Stimulated activated CD4-positive, alpha-beta T cell treated with anti-CD3 and anti-CD28 coated beads, Interleukin-12 subunit alpha, Interleukin-12 subunit beta, amount 100 ng/mL, for 24 hours (primary cell): ENCODE results near the gene ZNF232.
"Not testable (repeated sequence)": the region's sequence is repeated elsewhere in the genome, so short reads cannot be mapped to it uniquely, and the experiment has no call there.

Source experiments
- DNase-seq, 2 experiments: peaks; one replicate each; pipeline ENCODE4 v3.0.0-alpha.2; 2020; ENCODE audit warnings: low read depth in 2 of 2

Gene ZNF232

DNA sequence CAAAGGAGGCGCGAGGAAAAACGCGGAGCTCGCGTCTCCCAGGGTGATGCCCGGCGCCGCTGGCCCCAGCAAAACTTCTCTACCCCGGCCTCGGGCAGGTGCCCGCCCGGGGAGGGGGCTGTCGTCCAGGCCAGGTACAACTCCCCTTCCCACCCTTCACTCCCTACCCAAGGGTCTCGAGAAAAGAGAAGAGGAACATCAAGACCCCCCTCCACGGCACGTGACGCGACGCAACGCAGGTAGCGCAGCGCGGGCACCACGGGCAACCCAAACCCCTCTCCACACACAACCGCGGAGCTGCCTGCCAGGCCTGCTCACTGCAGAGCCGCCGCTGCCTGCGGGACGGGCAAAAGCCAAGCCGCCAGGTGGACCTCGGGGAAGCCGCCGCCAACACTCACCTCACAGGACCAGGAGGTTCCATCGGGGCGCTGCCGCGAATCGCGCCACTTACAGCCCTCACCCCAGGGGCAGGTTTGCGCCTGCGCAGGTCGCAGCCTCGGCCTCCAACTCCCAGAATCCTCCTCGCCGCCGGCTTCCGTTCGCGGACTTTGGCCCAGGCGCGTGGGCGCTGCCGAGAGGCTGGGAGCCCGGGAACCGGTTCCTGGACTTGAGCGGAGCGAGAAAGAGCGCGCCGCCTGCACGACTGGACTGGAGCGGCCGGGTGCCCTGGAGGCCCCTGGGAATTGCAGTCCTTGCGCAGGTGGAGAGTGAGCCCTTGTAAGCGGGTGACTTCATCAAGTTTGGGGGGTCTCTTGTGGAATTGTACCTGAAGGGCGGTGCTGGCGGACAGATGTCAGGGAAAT, at the start of gene ZNF232:
TSS of gene ZNF232 (minus strand) at position 477 of the 803 bp plus-strand sequence. CDS start at position 421, 56 bp downstream.
- DNase-seq, result peak; percentile 80 to 92

DNA sequence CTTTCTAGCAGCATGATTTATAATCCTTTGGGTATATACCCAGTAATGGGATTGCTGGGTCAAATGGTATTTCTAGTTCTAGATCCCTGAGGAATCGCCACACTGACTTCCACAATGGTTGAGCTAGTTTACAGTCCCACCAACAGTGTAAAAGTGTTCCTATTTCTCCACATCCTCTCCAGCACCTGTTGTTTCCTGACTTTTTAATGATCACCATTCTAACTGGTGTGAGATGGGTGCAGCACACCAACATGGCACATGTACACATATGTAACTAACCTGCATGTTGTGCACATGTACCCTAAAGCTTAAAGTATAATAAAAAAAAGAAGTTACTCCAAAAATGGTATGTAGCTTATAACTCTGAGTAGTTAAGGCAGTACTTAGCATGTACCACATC, 49.0 kb upstream of the ZNF232 start:
- not testable (repeated sequence) for DNase-seq

DNA sequence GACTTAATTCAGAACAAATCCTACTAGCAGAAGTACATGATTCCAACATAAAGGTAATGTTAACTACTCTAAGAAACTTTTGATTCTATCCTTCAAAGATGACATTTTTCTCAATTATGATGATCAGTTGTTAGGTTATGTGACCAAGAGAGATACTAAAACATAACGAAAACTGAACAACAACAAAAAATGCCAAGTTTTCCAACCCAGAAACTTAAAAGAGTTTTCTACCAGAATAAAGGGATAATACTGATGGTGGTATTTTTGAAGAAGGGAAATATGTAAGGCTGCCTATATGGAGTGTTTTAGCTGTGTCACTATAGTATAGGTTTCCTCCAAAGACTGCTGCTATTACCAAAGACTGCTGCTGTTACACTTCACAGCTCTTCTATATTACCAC, 34.4 kb upstream of the ZNF232 start:
- not testable (repeated sequence) for DNase-seq

DNA sequence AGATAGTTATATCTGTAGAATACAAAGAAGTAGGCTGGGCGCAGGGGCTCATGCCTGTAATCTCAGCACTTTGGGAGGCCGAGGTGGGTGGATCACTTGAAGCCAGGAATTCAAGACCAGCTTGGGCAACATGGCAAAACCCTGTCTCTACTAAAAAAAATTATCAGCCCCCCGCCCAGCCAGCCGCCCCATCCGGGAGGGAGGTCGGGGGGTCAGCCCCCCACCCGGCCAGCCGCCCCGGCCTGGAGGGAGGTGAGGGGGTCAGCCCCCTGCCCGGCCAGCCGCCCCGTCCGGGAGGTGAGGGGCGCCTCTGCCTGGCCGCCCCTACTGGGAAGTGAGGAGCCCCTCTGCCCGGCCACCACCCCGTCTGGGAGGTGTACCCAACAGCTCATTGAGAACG, 31.2 kb upstream of the ZNF232 start:
- not testable (repeated sequence) for DNase-seq

DNA sequence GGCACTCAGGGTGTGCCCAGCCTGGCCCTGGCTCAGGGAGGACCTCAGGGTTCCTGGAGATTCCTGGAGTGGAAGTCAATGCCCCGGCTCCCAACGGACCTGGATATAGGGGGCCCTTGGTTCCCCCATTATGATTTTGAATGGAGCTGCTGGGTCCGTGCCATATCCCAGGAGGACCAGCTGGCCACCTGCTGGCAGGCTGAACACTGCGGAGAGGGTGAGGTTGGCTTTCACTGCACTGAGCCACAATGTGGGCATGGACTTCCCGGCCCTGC, 27.7 kb upstream of the ZNF232 start:
- no peak for DNase-seq

DNA sequence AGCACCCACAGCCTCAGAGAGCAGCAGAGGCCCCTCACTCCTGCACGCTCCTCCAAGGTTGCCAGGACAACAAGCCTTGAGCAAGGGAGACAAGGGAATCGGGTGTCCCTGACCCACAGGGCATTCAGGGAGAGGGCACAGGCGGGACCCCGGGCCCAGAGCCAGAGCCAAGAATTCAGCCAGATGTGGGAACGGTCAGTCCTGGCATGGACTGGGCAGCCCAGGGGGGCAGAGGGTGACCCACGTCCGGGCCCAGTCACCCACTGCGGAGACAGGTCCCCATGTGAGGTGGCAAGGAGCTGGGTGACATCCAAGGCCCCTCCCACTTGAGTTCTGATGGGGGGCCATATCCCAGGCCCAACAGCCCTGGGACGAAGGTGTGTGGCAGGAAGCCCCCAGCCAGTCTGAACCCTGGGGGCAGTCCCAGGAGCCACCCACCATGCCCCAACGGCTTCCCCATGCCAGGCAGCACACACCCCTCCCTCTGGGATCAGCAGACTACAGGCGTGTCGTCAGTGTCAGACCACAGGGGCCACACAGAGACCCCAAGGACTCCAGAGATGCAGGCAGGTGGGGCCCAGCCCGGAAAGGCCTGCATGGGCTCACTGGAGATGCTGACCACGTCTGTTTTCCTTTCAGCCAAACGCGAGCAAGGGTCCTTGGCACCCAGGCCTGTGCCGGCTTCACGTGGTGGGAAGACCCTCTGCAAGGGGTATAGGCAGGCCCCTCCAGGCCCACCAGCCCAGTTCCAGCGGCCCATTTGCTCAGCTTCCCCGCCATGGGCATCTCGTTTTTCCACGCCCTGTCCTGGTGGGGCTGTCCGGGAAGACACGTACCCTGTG, 27.2 kb upstream of the ZNF232 start:
- no peak for DNase-seq

DNA sequence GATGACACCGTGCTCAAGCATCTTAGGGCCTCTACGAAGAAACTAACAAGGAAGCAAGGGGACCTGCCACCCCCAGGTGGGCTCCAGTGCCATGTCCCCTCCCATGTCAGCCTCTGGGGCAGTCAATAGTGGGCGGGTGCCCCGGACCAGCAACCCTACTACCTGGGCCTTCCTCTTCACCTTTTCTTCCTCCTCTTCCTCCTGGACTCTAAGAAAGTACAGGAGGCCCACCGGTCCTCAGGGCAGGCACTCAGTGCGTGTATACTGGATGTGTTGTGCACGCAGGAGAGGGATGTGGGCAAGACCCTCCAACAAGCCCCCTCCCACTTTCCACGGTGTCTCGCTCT, 26.5 kb upstream of the ZNF232 start:
- not testable (repeated sequence) for DNase-seq

DNA sequence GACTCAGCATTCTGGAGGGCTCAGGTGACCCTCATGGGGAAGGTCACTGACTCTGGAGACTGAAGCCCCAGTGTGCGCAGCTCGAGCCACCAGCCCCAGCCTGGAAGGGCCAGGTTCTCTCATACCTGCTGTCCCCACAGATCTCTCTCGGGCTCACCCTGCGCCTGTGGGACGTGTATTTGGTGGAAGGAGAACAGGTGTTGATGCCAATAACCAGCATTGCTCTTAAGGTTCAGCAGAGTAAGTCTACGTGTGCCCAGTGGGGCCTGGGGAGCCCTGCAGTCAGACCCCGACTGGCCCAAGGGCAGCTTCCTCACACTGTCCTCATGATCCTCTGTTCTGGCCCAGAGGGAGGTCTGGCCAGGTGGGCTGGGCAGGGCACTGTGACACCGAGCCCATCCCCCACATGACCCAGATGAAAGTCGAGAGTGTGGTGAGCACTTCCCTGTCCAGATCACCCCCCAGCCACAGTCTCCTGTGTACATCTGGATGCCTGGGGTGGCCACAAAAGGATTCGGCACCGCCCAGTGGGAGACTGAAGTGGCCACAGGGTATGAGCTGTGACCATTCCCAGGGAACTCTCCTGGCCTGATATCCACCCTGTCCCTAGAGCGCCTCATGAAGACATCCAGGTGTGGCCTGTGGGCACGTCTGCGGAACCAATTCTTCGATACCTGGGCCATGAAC, 26.0 kb upstream of the ZNF232 start:
- DNase-seq, result not testable (repeated sequence)

DNA sequence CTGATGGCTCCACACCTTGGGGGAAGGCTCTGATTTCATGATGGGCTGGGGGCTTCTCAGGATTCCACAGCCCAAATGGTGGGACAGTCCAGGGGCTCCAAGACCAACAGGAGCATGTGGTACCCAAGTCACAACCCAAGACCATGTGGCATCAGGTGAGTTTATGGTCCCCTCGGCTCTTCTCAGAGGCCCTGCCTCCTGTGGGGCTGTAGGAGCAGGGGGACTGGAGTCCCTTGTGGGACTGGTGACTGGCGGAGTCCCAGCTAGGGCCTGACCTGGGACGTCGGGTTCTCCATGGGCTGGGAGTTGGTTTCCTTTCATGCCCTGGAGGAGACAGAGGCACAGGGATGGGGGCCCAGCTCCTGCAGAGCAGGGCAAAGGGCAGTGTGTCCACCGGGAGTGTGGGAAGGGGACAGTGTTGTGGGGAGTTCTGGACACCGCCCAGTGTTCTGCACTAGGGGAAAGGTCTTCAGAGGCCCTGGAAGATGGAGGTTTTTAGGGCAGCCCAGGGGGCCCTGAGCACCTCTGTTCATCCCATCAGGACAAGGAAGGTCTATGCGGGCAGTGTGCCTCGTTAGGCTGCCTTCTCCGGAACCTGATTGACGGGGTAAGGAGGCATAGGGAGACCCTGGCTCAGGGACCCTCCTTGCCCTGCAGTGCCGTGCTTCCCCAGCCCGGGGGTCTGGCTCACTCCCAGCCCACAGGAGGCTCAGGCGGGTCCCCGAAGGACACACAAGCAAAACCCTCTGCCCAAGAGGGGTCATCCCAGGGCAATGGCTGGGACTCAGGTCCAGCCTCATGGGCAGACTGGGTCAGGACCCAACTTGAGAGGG, 25.1 kb upstream of the ZNF232 start:
- DNase-seq, result not testable (repeated sequence)

DNA sequence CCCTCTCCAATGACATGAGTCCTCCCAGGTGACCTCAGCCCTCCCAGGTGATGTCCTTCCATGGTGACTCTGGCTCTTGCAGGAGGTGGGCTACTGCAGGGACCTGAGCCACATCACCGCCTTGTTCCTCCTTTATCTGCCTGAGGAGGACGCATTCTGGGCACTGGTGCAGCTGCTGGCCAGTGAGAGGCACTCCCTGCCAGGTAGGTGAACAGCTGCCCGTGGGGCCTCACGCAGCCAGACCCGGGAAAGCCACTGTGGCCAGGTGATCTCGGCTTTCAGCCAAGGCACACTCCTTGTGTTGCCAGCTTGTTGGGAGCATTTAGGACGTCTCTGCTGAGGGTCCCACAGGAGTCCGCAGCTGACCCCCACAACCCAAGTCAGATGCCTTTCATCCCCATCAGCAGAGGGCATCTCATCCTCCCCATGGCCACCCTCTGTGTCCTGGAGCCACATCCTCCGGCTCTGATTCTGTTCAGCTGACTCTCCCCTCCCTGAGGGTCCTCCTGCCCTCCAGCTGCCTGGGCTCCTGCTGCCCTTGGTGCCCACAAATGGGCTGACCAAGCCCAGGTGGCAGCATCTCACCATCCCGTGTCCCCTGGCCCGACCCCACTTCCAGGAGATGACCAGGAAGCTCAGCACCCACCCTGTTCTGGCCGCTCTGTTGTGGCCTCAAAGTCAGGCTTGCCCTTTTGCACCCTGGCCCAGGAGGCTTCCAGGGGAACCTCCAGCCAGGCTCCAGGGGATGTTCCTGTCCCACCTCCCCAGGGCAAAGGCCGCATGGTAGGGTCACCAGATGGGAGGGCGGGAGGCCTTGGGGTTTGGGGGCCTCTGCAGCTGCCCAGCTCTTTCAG, 24.3 kb upstream of the ZNF232 start:
- no peak for DNase-seq

DNA sequence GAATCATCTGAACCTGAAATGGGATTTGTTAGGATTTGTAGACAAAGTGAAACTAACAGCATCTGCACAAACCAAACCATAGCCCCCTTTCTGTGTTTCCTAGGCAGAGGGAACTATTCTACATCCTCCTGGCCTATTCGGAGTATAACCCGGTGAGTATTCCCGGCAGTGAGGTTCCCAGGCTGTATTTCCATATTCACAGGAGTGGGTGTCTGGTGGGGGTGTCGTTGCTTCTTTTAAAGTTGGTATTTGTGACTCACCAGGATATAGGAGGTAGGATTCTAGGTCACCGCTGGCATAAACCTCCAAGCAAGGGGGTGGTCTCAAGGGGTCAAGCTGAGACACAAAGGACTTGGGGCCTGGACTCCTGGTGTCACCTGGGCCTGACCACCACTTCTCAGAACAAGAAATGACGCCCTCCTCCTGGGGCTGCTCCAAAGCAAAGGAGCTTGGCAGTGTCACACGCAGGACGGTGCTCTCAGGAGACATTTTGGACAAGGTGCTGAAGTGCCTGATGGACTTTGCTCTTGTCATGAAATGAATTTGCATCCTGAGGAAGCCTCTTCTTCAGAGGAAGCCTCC, 23.5 kb upstream of the ZNF232 start:
- DNase-seq, result not testable (repeated sequence)

DNA sequence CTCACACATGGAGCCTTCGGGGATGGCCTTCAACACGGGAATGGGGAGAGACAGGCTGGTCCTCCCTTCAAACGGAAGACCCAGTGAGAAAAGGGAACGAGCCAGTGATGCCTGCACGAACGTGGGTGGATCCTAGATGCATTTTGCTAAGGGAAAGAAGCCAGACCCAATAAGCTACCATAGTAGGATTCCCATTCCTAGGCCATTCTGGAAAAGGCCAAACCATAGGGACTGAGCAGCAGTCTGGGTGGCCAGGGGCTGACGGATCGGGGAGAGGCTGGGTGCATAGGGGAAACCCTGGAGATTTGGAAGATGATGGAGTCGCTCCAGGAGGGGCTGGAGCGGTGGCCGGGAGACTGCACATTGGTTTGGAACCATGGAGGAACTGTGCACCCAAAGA, 22.9 kb upstream of the ZNF232 start:
- DNase-seq, result not testable (repeated sequence)

DNA sequence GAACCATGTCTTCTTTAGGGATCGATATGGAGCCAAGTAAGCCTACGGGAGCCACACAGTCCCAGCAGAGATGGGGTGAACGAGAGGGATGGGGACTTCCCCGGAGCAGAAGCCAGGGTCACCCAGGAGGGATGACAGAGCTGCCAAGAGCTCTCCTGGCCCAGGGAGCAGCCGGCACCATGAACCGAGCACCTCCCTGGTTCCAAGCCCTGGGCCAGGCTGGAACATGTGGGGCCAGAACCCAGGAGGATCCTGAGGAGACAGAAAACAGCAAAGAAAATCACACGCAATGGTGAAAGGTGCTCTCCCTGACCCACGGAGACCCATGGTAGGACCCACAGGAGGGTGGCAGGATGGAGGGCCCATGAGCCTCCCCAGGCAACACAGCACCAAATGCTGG, 22.3 kb upstream of the ZNF232 start:
- DNase-seq, result not testable (repeated sequence)

DNA sequence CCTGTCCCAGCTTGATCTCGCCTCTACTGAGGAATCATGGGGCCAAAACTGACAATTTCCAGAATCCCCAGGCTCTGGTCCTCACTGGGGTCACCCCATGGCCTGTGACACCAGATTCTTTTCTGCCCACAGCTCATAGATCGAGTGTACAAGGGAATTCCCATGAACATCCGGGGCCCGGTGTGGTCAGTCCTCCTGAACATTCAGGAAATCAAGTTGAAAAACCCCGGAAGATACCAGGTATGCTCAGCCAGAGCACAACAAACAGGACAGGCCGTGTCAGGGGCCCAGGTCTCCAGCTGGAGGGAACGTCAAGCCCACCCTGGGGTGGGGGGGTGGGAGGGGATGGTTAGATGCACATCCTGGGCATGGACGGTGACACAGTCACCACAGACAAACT, 21.6 kb upstream of the ZNF232 start:
- DNase-seq, result no peak

DNA sequence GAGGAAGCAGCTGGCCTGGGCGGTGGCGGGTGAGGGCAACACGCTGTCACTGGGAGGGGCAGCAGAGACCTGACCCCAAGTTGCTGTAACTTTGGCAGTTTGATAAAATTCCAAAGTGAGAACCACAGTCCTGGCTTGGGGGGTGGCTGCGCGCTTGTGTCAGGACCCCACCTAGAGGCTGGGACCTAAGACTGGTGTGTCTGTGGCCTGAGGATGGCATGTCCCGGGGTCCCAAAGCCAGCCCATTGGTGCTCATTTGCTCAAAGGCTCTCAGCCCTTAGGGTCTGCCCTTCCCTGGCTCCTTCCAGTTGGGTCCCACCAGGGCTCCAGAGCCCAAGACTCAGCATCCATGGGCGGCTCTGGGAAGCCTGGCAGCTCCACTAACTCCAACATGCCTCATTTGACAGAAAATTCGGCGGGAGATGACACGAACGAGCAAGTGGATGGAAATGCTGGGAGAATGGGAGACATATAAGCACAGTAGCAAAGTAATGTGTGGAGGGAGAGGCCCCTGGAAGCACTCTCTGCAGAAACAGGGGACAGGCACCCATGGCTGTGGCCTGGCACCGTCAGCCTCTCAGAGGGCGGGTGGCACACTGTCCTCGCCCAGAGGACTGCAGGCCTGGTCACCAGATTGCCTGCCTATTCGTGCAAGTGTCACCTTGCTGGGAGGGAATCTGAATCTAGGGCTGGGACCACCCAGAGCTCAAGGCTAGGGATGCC, 21.0 kb upstream of the ZNF232 start:
- DNase-seq, result not testable (repeated sequence)

DNA sequence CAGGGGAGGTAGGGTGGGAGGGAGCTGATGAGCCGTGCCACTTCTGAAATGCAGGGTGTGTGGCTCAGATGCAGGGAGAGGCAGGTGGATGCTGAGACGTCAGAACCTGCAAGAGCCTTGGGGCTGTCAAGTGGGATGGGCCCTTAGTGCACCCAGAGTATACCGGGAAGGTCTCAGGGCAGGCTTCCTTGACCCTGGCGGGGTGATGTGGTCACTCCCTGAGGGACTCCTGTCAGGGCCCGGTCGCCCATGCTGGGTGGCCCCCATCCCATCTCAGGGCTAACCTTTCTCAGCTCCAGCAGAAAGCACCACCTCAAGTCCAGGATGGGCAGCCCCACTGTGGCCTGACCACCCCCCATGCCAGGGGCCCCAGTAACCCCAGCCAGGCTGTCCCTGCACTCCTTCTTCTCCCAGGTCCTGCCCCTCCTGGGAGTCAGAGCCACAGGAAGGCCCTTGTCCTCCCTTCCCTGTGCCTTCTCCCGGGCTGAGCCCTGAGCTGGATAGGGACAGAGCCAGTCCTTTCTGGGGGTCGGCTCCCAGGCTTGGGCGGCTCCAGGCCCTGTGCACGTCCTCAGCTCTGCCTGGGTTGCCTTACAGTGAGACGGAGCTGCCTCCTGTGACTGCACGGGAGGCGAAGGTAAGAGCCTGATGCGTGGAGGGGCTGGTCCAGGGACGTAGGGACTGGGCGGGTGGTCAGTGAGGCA, 20.3 kb upstream of the ZNF232 start:
- DNase-seq, result not testable (repeated sequence)

DNA sequence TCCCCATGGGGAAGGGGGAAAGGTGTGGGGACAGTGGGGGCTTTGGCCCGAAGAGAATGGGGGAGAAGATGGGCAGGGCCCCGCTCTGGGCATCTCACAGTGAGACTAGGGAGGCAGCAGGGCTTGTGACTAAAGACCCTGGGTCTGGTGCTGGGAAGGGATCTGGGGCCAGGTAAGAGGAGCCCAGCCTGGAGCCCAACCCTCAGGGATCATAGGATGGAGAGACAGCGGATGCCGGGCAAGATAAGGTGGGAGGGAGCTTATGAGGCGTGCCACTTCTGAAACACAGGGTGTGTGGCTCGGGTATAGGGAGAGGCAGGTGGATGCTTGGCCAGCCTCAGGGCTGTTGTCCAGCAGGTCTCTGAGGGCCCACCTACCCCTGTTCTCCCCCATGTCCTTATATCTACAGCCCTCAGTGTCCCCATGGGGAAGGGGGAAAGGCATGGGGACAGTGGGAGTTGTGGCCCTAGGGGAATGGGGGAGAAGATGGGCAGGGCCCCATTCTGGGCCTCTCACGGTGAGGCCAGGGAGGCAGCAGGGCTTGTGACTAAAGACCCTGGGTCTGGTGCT, 19.6 kb upstream of the ZNF232 start:
- no peak for DNase-seq

DNA sequence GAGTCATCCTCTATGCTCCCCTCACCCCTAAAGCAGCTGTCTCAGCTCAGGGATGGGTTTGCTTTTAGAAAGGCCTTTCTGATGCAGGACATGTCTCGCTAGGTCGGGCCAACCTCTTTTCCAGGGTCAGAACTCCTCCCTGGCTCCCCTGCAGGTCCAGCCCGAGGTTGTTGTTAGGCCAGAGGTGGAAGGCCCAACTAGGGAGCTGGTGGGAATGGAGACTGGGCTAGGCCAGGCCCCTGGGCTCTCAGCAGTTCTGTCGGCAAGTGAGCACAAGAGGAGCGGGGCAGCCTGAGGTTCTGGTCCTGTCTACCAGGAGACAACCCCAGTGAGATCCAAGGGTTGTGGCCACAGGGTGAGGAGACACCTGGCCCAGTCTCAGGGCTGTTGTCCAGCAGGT, 19.0 kb upstream of the ZNF232 start:
- DNase-seq, result not testable (repeated sequence)

DNA sequence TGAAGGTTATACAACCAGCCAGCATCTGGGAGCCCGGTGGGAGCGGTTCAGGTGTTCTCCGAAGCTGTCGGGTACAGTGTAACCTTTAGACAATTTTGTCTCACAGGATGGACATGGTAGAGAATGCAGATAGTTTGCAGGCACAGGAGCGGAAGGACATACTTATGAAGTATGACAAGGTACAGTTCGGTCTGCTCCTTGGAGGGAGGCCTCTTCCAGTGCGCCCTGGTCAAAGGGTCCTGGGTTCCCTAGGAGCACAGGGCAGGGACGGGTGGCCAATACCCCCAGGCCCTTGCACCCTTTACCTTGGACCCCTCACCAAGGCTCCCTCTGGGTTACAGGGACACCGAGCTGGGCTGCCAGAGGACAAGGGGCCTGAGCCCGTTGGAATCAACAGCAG, 18.6 kb upstream of the ZNF232 start:
- DNase-seq, result not testable (repeated sequence)
